Endothelial cell of umbilical vein (primary cell): ENCODE measurements around the gene HSD17B14.

Experiments
- CTCF ChIP-seq, 2 donors: IDR thresholded peaks; 1 replicate in 1 of 2; 2 replicates in 1 of 2; pipeline ENCODE4 v1.5.1; 2011; ENCODE audit warnings: low read length in 2 of 2, mild to moderate bottlenecking in 2 of 2, moderate library complexity in 2 of 2, control low read depth in 1 of 2, inconsistent platforms in 1 of 2, low read depth in 1 of 2; ENCODE audit not compliant: insufficient read depth in 1 of 2; ENCODE audit errors: extremely low read depth in 1 of 2
- EZH2 ChIP-seq: IDR thresholded peaks from 2 replicates; pipeline ENCODE4 v1.6.1; 2012; ENCODE audit warnings: borderline replicate concordance, low read depth, mild to moderate bottlenecking, moderate library complexity, low read length, inconsistent platforms; ENCODE audit not compliant: severe bottlenecking
- GATA2 ChIP-seq: IDR thresholded peaks from 2 replicates; pipeline ENCODE4 v1.7.0; 2011; ENCODE audit warnings: low read depth, mild to moderate bottlenecking, moderate library complexity, mixed read lengths, low read length; ENCODE audit not compliant: insufficient read length, insufficient read depth
- POLR2A ChIP-seq: IDR thresholded peaks from 2 replicates; pipeline ENCODE4 v1.6.1; 2012; ENCODE audit warnings: low read depth, mild to moderate bottlenecking, control low read depth, low read length
- POLR2AphosphoS5 ChIP-seq: IDR thresholded peaks from 2 replicates; pipeline ENCODE4 v1.6.1; 2012; ENCODE audit warnings: low read depth, mild to moderate bottlenecking, control low read depth, low read length, moderate library complexity; ENCODE audit not compliant: insufficient read depth

- TF ChIP-seq POLR2A: no peak
- no peak for TF ChIP-seq POLR2AphosphoS5
- TF ChIP-seq CTCF (IDR thresholded peaks at IDR 0.05; ENCODE audit: extremely low read depth in 1 of 2, insufficient read depth in 1 of 2, low read depth in 1 of 2, low read length in 2 of 2): no peak
- no peak for TF ChIP-seq GATA2
- TF ChIP-seq EZH2: no peak
Measured at GRCh38 chr19:48819366-48819816, 16.9 kb downstream of the HSD17B14 start.
